Osteoblast (primary cell): ENCODE measurements around the gene POTEJ. TPM values are rescaled to one million over a fixed set of nuclear protein-coding genes. Genes with fewer than 3 reads are reported as not detected.
"Not testable (repeated sequence)": the region's sequence is repeated elsewhere in the genome, so short reads cannot be mapped to it uniquely, and the experiment has no call there.

Experiments
- DNase-seq: peaks from one replicate; pipeline ENCODE4 v3.0.0; 2011; ENCODE audit warnings: low spot score, mixed read lengths; ENCODE audit not compliant: insufficient read length; ENCODE audit errors: missing footprints
- H2AFZ ChIP-seq: 2 replicates; pipeline ENCODE4 v1.6.0; 2011; ENCODE audit warnings: mild to moderate bottlenecking, low read length
- H3K27ac ChIP-seq: 2 replicates; pipeline ENCODE4 v1.5.1; 2011; ENCODE audit warnings: mild to moderate bottlenecking, low read depth, low read length, moderate library complexity
- H3K27me3 ChIP-seq: 2 replicates; pipeline ENCODE4 v1.6.0; 2012; ENCODE audit warnings: mild to moderate bottlenecking, control low read depth, inconsistent platforms, low read length, moderate library complexity; ENCODE audit not compliant: insufficient read depth
- H3K36me3 ChIP-seq: 2 replicates; pipeline ENCODE4 v1.5.1; 2011; ENCODE audit warnings: mild to moderate bottlenecking, low read length, control low read depth, moderate library complexity; ENCODE audit not compliant: insufficient read depth
- H3K4me1 ChIP-seq: 2 replicates; pipeline ENCODE4 v1.5.1; 2011; ENCODE audit warnings: mild to moderate bottlenecking, low read length, control low read depth, moderate library complexity; ENCODE audit not compliant: insufficient read depth
- H3K4me2 ChIP-seq: 2 replicates; pipeline ENCODE4 v1.6.0; 2011; ENCODE audit warnings: mild to moderate bottlenecking, low read length; ENCODE audit not compliant: insufficient read depth
- H3K4me3 ChIP-seq: fragments of 200-600 bp; sonication (generic); 3 replicates; pipeline ENCODE4 v1.5.1; 2012; ENCODE audit warnings: mild to moderate bottlenecking, low read length, inconsistent platforms; ENCODE audit not compliant: insufficient read depth
- H3K79me2 ChIP-seq: 2 replicates; pipeline ENCODE4 v1.6.0; 2012; ENCODE audit warnings: mild to moderate bottlenecking, low read length, control low read depth, inconsistent platforms; ENCODE audit not compliant: insufficient read depth
- H3K9me3 ChIP-seq: 2 replicates; pipeline ENCODE4 v1.5.1; 2011; ENCODE audit warnings: low read depth, low read length, control low read depth
- H4K20me1 ChIP-seq: 2 replicates; pipeline ENCODE4 v1.6.0; 2012; ENCODE audit warnings: mild to moderate bottlenecking, low read length, control low read depth; ENCODE audit not compliant: insufficient read depth
- total RNA-seq: library from RNA; depleted of rRNA; stranded (reverse); fragments of >200 nt; gene quantifications from 2 replicates; pipeline ENCODE4 v1.2.3, GENCODE V29; 2012

The POTEJ gene
- total RNA-seq, 1 donor: not detected

- not testable (repeated sequence) for H3K4me3 ChIP-seq, H3K27ac ChIP-seq, H3K36me3 ChIP-seq, H2AFZ ChIP-seq, H3K27me3 ChIP-seq, H4K20me1 ChIP-seq, H3K4me2 ChIP-seq, H3K79me2 ChIP-seq, H3K4me1 ChIP-seq, DNase-seq, H3K9me3 ChIP-seq
These were observed 27.7 kb upstream of the POTEJ start for GRCh38 chr2:130583582-130583981.

- H3K9me3 ChIP-seq, H3K4me3 ChIP-seq, H3K27ac ChIP-seq, H3K4me2 ChIP-seq, H3K79me2 ChIP-seq, H4K20me1 ChIP-seq, H3K27me3 ChIP-seq, H3K4me1 ChIP-seq, H3K36me3 ChIP-seq, H2AFZ ChIP-seq, DNase-seq: not testable (repeated sequence)
These were observed 26.5 kb upstream of the POTEJ start for GRCh38 chr2:130584726-130585125.

- H3K79me2 ChIP-seq, H3K36me3 ChIP-seq, H4K20me1 ChIP-seq, DNase-seq, H2AFZ ChIP-seq, H3K4me1 ChIP-seq, H3K27me3 ChIP-seq, H3K27ac ChIP-seq, H3K4me2 ChIP-seq, H3K9me3 ChIP-seq, H3K4me3 ChIP-seq: not testable (repeated sequence)
These were observed 22.4 kb upstream of the POTEJ start for GRCh38 chr2:130588688-130589458.

GRCh38 chr2:130590170-130590841 lies 20.9 kb upstream of the POTEJ start:
- H3K4me3 ChIP-seq, H4K20me1 ChIP-seq: not testable (repeated sequence)

GRCh38 chr2:130590842-130591359 lies 20.3 kb upstream of the POTEJ start:
- H3K9me3 ChIP-seq, H4K20me1 ChIP-seq, H2AFZ ChIP-seq, H3K79me2 ChIP-seq, H3K36me3 ChIP-seq, H3K27ac ChIP-seq, DNase-seq, H3K4me3 ChIP-seq, H3K4me1 ChIP-seq, H3K4me2 ChIP-seq, H3K27me3 ChIP-seq: not testable (repeated sequence)

More at GRCh38 chr2:130590170-130590841, 20.9 kb upstream of the POTEJ start:
- H3K36me3 ChIP-seq, DNase-seq, H3K79me2 ChIP-seq, H3K4me2 ChIP-seq, H3K27me3 ChIP-seq, H3K27ac ChIP-seq, H3K4me1 ChIP-seq, H3K9me3 ChIP-seq, H2AFZ ChIP-seq: not testable (repeated sequence)

GRCh38 chr2:130592791-130593414 lies 18.3 kb upstream of the POTEJ start:
- H2AFZ ChIP-seq, H3K36me3 ChIP-seq, H4K20me1 ChIP-seq, H3K4me1 ChIP-seq, H3K27ac ChIP-seq, H3K27me3 ChIP-seq, H3K4me3 ChIP-seq, H3K9me3 ChIP-seq, H3K79me2 ChIP-seq, DNase-seq, H3K4me2 ChIP-seq: not testable (repeated sequence)

GRCh38 chr2:130594011-130594410 lies 17.2 kb upstream of the POTEJ start:
- H3K27ac ChIP-seq, H3K79me2 ChIP-seq, H3K4me1 ChIP-seq, H3K9me3 ChIP-seq, H3K36me3 ChIP-seq, DNase-seq, H3K27me3 ChIP-seq, H4K20me1 ChIP-seq, H3K4me3 ChIP-seq, H2AFZ ChIP-seq, H3K4me2 ChIP-seq: not testable (repeated sequence)

GRCh38 chr2:130596757-130597156 lies 14.5 kb upstream of the POTEJ start:
- not testable (repeated sequence) for H3K9me3 ChIP-seq, H3K4me2 ChIP-seq, H3K4me1 ChIP-seq, H3K27ac ChIP-seq, H3K27me3 ChIP-seq, H4K20me1 ChIP-seq, H2AFZ ChIP-seq, DNase-seq, H3K36me3 ChIP-seq, H3K79me2 ChIP-seq, H3K4me3 ChIP-seq
